ENCODE measurements around the gene POLR1H.

Gene POLR1H, protein sequence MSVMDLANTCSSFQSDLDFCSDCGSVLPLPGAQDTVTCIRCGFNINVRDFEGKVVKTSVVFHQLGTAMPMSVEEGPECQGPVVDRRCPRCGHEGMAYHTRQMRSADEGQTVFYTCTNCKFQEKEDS

DNA sequence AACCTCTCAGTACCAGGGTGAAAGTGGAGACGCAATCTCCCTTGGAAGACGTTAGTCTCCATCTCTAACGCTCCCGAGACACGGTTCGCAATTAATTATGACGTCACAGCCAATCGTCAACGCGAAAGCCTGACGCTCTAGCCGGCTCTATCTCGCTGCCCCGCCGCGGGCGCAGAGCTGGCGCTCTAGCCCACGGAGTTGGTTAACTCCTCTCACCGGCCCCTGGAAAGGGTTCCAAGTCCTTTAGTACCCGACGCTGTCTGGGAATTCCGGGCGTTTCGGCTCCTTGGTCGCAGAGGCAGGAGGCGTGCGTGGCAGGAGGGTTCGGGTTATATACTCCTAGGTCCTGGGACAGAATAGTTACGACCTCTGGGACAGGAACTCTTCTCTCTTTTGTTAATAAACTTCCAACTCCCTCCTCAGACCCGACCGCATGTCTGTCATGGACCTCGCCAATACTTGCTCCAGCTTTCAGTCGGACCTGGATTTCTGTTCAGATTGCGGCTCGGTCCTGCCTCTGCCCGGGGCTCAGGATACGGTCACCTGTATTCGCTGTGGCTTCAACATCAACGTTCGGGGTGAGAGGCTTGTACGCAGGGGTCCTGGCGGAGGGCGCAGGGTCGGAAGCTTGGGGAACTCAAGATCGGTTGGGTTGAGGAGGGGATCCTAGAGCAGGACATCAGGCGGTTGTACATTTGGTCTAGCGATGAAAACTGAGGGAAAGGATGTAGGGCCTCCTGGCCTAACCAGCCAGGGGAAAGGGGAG, at the start of gene POLR1H:
POLR1H (plus strand) TSS at position 174 of the 766 bp plus-strand sequence; CDS start at position 434, 260 bp downstream.
- Histone ChIP-seq H3K4me1 (ENCODE audit: low read length) (peaks cover 15% of the 10 kb centered on the region), H3K27ac (ENCODE audit: low read length) (peak within 1 kb of the TSS; percentile 50), H4K20me1 (ENCODE audit: insufficient read depth, low read length) (no peaks in the 10 kb centered on the region), H3K36me3 (replicated peaks; ENCODE audit: low read depth, low read length) (peaks cover 8% of the 10 kb centered on the region), H3K79me2 (ENCODE audit: low read length) (peaks cover 24% of the 10 kb centered on the region), H3K4me2 (ENCODE audit: low read length) (peak within 1 kb of the TSS; percentile 86), H3K4me3 (ENCODE audit: low read length) (peak within 1 kb of the TSS; percentile 99), H3K9ac (ENCODE audit: low read length) (peak within 1 kb of the TSS; percentile 92), H3K27me3 (ENCODE audit: low read depth, low read length) (no peaks in the 10 kb centered on the region), H3K9me3 (ENCODE audit: insufficient read depth, low read length) (no peaks in the 10 kb centered on the region), H2AFZ (ENCODE audit: low read depth, low read length) (peak within 1 kb of the TSS; percentile 98)
- TF ChIP-seq, protein P1, sequence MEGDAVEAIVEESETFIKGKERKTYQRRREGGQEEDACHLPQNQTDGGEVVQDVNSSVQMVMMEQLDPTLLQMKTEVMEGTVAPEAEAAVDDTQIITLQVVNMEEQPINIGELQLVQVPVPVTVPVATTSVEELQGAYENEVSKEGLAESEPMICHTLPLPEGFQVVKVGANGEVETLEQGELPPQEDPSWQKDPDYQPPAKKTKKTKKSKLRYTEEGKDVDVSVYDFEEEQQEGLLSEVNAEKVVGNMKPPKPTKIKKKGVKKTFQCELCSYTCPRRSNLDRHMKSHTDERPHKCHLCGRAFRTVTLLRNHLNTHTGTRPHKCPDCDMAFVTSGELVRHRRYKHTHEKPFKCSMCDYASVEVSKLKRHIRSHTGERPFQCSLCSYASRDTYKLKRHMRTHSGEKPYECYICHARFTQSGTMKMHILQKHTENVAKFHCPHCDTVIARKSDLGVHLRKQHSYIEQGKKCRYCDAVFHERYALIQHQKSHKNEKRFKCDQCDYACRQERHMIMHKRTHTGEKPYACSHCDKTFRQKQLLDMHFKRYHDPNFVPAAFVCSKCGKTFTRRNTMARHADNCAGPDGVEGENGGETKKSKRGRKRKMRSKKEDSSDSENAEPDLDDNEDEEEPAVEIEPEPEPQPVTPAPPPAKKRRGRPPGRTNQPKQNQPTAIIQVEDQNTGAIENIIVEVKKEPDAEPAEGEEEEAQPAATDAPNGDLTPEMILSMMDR (IDR thresholded peaks at IDR 0.05; ENCODE audit: low read depth, low read length), result no peak
- TF ChIP-seq EZH2phosphoT487 (IDR thresholded peaks at IDR 0.05; ENCODE audit: low read depth), result no peak

DNA sequence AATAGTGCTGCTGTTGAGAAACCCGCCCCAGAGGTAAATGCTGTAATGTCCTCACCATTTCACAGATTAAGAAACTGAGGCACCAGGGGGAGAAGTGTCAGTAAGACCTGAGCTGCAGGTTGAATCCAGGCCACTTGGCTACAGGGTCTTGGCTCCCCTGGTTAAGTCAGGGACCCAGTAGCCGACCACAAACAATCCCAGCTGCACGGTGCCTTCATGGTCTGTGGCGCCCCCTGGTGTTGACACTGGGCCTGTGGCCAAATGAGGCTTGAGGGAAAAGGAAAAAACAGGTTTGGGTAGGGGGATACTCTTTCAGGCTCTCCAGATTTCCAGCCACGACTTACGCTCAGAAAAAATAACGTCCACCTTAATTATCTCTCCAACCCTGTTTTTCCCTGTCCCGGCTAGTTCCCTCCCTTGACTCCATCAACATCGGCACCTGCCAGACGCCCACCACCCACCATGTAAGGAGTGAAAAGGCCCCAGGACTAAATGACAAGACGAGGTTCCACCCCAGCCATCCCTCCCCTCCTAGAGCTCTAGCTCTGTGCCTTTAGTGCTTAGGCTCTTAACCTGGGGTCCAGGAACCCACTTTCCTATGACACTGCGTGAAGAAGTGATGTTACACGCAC, 47.7 kb upstream of the POLR1H start:
- Histone ChIP-seq H3K36me3 (replicated peaks; ENCODE audit: low read depth, low read length) (no peaks in the 10 kb centered on the region), H3K9ac (ENCODE audit: low read length) (no peak overlapping the region), H3K9me3 (ENCODE audit: insufficient read depth, low read length) (no peaks in the 10 kb centered on the region), H3K27ac (ENCODE audit: low read length) (no peak overlapping the region), H3K4me2 (ENCODE audit: low read length) (no peak overlapping the region), H3K4me1 (ENCODE audit: low read length) (no peaks in the 10 kb centered on the region), H3K79me2 (ENCODE audit: low read length) (no peaks in the 10 kb centered on the region), H3K4me3 (ENCODE audit: low read length) (no peak overlapping the region), H4K20me1 (ENCODE audit: insufficient read depth, low read length) (no peaks in the 10 kb centered on the region), H2AFZ (ENCODE audit: low read depth, low read length) (no peak overlapping the region), H3K27me3 (ENCODE audit: low read depth, low read length) (no peaks in the 10 kb centered on the region)
- TF ChIP-seq EZH2phosphoT487 (IDR thresholded peaks at IDR 0.05; ENCODE audit: low read depth), result no peak
- TF ChIP-seq, protein P1 (IDR thresholded peaks at IDR 0.05; ENCODE audit: low read depth, low read length), result peak; percentile 67

- Histone ChIP-seq H3K4me1 (ENCODE audit: low read length) (peaks cover 12% of the 10 kb centered on the region), H3K4me3 (ENCODE audit: low read length) (no peak overlapping the region), H3K79me2 (ENCODE audit: low read length) (no peaks in the 10 kb centered on the region), H4K20me1 (ENCODE audit: insufficient read depth, low read length) (no peaks in the 10 kb centered on the region), H3K27me3 (ENCODE audit: low read depth, low read length) (no peaks in the 10 kb centered on the region), H3K27ac (ENCODE audit: low read length) (no peak overlapping the region), H2AFZ (ENCODE audit: low read depth, low read length) (no peak overlapping the region), H3K9ac (ENCODE audit: low read length) (no peak overlapping the region), H3K36me3 (replicated peaks; ENCODE audit: low read depth, low read length) (no peaks in the 10 kb centered on the region), H3K9me3 (ENCODE audit: insufficient read depth, low read length) (no peaks in the 10 kb centered on the region), H3K4me2 (ENCODE audit: low read length) (no peak overlapping the region)
- TF ChIP-seq, protein P1 (IDR thresholded peaks at IDR 0.05; ENCODE audit: low read depth, low read length), result no peak
- TF ChIP-seq EZH2phosphoT487 (IDR thresholded peaks at IDR 0.05; ENCODE audit: low read depth), result no peak
Observed at GRCh38 chr6:30019819-30020218, 41.2 kb upstream of the POLR1H start.

- Histone ChIP-seq H3K4me2 (ENCODE audit: low read length) (no peak overlapping the region), H3K27ac (ENCODE audit: low read length) (no peak overlapping the region), H3K36me3 (replicated peaks; ENCODE audit: low read depth, low read length) (no peaks in the 10 kb centered on the region), H3K9me3 (ENCODE audit: insufficient read depth, low read length) (no peaks in the 10 kb centered on the region), H2AFZ (ENCODE audit: low read depth, low read length) (no peak overlapping the region), H3K4me3 (ENCODE audit: low read length) (no peak overlapping the region), H3K27me3 (ENCODE audit: low read depth, low read length) (no peaks in the 10 kb centered on the region), H3K9ac (ENCODE audit: low read length) (no peak overlapping the region), H4K20me1 (ENCODE audit: insufficient read depth, low read length) (no peaks in the 10 kb centered on the region), H3K79me2 (ENCODE audit: low read length) (no peaks in the 10 kb centered on the region), H3K4me1 (ENCODE audit: low read length) (peaks cover 12% of the 10 kb centered on the region)
- TF ChIP-seq, protein P1 (IDR thresholded peaks at IDR 0.05; ENCODE audit: low read depth, low read length), result no peak
- TF ChIP-seq EZH2phosphoT487 (IDR thresholded peaks at IDR 0.05; ENCODE audit: low read depth), result no peak
Observed at GRCh38 chr6:30020626-30021025, 40.4 kb upstream of the POLR1H start.
